SK-N-SH treated with all-trans-retinoic acid at 6 μM for 48 hours (cell line): Measurements from ENCODE around the gene EPB41L2.

ENCODE experiments used
- ISL1 ChIP-seq: fragments of 250-450 bp; sonication (Bioruptor Pico); IDR thresholded peaks from 2 replicates; pipeline ENCODE4 v2.1.2; 2022; ENCODE audit warnings: mild to moderate bottlenecking, moderate library complexity
- RARB ChIP-seq: fragments of 250-450 bp; sonication (Bioruptor Pico); IDR thresholded peaks from 2 replicates; pipeline ENCODE4 v1.8.0; 2021; ENCODE audit warnings: mild to moderate bottlenecking, moderate library complexity
- SNAI2 ChIP-seq: fragments of 250-450 bp; sonication (Bioruptor Pico); IDR thresholded peaks from 2 replicates; pipeline ENCODE4 v1.5.0; 2020; ENCODE audit warnings: mild to moderate bottlenecking, moderate library complexity
- TCF4 ChIP-seq: fragments of 250-450 bp; sonication (Bioruptor Pico); IDR thresholded peaks from 2 replicates; pipeline ENCODE4 v1.8.0; 2021; ENCODE audit warnings: mild to moderate bottlenecking, moderate library complexity, borderline replicate concordance
- ZC3H10 ChIP-seq: fragments of 250-450 bp; sonication (Bioruptor Pico); IDR thresholded peaks from 2 replicates; pipeline ENCODE4 v1.5.1; 2021; ENCODE audit warnings: mild to moderate bottlenecking, moderate library complexity
- ZFP3 ChIP-seq: fragments of 250-450 bp; sonication (Bioruptor Pico); IDR thresholded peaks from 2 replicates; pipeline ENCODE4 v1.5.0; 2020; ENCODE audit warnings: mild to moderate bottlenecking, moderate library complexity
- ZNF70 ChIP-seq: fragments of 450-650 bp; formaldehyde crosslinking; IDR thresholded peaks from 2 replicates; pipeline ENCODE4 v1.5.0; 2020; ENCODE audit warnings: mild to moderate bottlenecking, moderate library complexity
- ZNF8 ChIP-seq: fragments of 450-650 bp; formaldehyde crosslinking; IDR thresholded peaks from 2 replicates; pipeline ENCODE4 v1.5.0; 2020; ENCODE audit warnings: mild to moderate bottlenecking, moderate library complexity
- TF ChIP-seq, protein P1 (sequence below): fragments of 250-450 bp; sonication (Bioruptor Pico); IDR thresholded peaks from 2 replicates; pipeline ENCODE4 v1.5.0; 2020; ENCODE audit warnings: mild to moderate bottlenecking, moderate library complexity
- TF ChIP-seq, protein P2 (sequence below): fragments of 250-450 bp; sonication (Bioruptor Pico); IDR thresholded peaks from 2 replicates; pipeline ENCODE4 v1.5.1; 2020; ENCODE audit warnings: low read depth, mild to moderate bottlenecking, moderate library complexity
- TF ChIP-seq, protein P3 (sequence below): fragments of 250-450 bp; sonication (Bioruptor Pico); IDR thresholded peaks from 2 replicates; pipeline ENCODE4 v1.5.1; 2021; ENCODE audit warnings: mild to moderate bottlenecking, moderate library complexity

DNA sequence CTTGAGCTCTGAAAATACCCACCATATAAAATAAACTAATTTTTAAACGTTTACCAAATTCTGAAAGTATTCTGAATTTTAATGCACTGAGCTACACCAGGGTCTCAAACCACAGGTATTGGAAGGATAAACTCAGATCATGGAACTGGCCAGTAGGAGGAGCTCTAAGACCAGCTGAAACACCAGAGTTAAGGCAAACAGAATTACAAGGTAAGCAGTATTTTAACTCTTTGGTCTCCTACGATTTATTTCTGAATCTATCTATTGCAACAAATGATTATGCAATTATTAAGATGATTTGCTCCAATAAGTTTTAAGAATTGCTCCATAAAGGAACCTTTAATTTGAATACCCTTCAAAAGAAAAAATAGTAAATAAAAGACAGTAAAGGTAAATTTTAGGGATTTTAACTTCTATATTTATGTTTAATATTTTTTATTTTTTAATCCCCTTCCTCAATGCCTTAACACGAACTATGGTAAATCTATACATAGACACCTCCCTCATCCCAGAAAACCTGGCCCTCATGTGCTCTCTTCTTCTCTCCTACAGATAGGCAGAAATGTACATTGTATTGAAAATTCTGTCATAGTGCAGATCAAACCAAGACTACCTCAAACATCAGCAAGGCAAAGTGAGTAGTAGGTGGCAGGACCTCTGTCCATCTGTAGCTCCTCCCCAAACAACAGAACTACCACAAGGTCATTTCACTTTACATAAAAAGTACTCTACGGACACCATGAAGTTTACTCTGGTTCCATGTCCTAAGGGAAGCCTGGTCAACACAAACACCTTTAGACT is 177.5 kb downstream of the EPB41L2 start:
- TF ChIP-seq RARB (CRISPR knock-in tag) (no peak), ZC3H10 (CRISPR knock-in tag) (no peak), ISL1 (CRISPR knock-in tag) (no peak), ZNF8 (CRISPR knock-in tag) (no peak), ZNF70 (no peak), ZFP3 (no peak), TCF4 (CRISPR knock-in tag) (no peak), SNAI2 (CRISPR knock-in tag) (no peak)
- TF ChIP-seq, protein P1, sequence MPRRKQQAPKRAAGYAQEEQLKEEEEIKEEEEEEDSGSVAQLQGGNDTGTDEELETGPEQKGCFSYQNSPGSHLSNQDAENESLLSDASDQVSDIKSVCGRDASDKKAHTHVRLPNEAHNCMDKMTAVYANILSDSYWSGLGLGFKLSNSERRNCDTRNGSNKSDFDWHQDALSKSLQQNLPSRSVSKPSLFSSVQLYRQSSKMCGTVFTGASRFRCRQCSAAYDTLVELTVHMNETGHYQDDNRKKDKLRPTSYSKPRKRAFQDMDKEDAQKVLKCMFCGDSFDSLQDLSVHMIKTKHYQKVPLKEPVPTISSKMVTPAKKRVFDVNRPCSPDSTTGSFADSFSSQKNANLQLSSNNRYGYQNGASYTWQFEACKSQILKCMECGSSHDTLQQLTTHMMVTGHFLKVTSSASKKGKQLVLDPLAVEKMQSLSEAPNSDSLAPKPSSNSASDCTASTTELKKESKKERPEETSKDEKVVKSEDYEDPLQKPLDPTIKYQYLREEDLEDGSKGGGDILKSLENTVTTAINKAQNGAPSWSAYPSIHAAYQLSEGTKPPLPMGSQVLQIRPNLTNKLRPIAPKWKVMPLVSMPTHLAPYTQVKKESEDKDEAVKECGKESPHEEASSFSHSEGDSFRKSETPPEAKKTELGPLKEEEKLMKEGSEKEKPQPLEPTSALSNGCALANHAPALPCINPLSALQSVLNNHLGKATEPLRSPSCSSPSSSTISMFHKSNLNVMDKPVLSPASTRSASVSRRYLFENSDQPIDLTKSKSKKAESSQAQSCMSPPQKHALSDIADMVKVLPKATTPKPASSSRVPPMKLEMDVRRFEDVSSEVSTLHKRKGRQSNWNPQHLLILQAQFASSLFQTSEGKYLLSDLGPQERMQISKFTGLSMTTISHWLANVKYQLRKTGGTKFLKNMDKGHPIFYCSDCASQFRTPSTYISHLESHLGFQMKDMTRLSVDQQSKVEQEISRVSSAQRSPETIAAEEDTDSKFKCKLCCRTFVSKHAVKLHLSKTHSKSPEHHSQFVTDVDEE (CRISPR knock-in tag), result no peak
- TF ChIP-seq, protein P2, sequence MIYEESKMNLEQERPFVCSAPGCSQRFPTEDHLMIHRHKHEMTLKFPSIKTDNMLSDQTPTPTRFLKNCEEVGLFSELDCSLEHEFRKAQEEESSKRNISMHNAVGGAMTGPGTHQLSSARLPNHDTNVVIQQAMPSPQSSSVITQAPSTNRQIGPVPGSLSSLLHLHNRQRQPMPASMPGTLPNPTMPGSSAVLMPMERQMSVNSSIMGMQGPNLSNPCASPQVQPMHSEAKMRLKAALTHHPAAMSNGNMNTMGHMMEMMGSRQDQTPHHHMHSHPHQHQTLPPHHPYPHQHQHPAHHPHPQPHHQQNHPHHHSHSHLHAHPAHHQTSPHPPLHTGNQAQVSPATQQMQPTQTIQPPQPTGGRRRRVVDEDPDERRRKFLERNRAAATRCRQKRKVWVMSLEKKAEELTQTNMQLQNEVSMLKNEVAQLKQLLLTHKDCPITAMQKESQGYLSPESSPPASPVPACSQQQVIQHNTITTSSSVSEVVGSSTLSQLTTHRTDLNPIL (CRISPR knock-in tag), result no peak
- TF ChIP-seq, protein P3, sequence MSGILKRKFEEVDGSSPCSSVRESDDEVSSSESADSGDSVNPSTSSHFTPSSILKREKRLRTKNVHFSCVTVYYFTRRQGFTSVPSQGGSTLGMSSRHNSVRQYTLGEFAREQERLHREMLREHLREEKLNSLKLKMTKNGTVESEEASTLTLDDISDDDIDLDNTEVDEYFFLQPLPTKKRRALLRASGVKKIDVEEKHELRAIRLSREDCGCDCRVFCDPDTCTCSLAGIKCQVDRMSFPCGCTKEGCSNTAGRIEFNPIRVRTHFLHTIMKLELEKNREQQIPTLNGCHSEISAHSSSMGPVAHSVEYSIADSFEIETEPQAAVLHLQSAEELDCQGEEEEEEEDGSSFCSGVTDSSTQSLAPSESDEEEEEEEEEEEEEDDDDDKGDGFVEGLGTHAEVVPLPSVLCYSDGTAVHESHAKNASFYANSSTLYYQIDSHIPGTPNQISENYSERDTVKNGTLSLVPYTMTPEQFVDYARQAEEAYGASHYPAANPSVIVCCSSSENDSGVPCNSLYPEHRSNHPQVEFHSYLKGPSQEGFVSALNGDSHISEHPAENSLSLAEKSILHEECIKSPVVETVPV (CRISPR knock-in tag), result no peak
